GM12874 (cell line): ENCODE data around the gene SCN2B.

Source experiments
- TF ChIP-seq, protein P1 (sequence below): IDR thresholded peaks from 2 replicates; pipeline ENCODE4 v1.5.1; 2011; ENCODE audit warnings: low read depth, mild to moderate bottlenecking, control low read depth, low read length, moderate library complexity; ENCODE audit not compliant: insufficient read depth

SCN2B gene

DNA sequence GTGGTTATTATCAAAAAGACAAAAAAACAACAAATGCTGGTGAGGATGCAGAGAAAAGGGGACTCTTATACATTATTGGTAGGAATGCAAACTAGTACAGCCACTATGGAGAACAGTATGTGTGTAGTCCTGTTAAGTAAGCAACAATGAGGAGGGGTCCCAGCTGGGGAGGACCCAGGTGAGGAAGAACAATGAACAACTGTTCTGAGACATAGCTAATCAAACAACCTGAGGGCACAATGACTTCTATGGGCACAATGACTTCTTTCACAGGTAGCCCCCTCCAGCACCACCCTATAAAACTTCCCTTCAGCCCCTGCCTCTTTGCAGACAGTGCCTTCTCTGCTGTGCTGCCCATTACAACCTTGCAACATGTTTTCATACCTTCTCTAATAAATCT, 42.8 kb upstream of the SCN2B start:
- TF ChIP-seq, protein P1, sequence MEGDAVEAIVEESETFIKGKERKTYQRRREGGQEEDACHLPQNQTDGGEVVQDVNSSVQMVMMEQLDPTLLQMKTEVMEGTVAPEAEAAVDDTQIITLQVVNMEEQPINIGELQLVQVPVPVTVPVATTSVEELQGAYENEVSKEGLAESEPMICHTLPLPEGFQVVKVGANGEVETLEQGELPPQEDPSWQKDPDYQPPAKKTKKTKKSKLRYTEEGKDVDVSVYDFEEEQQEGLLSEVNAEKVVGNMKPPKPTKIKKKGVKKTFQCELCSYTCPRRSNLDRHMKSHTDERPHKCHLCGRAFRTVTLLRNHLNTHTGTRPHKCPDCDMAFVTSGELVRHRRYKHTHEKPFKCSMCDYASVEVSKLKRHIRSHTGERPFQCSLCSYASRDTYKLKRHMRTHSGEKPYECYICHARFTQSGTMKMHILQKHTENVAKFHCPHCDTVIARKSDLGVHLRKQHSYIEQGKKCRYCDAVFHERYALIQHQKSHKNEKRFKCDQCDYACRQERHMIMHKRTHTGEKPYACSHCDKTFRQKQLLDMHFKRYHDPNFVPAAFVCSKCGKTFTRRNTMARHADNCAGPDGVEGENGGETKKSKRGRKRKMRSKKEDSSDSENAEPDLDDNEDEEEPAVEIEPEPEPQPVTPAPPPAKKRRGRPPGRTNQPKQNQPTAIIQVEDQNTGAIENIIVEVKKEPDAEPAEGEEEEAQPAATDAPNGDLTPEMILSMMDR: no peak

DNA sequence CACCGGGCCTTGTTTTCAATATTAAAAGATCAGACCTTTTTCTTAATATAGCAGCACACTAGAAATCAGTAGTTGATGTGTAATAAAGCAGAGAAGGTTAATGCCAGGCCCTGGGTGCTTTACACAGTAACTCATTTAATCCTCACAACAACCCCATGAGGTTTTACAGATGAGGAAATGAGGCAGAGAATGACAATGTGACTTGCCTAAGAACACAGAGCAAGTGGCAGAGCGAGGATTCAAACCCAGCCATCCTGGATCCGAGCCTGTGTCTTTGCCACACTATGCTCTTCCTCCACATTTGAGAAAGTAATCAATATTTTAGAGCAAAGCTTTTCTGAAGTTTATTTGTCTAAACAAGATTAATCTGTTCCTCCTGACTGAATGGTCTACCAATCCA, 41.1 kb upstream of the SCN2B start:
- TF ChIP-seq, protein P1: no peak

DNA sequence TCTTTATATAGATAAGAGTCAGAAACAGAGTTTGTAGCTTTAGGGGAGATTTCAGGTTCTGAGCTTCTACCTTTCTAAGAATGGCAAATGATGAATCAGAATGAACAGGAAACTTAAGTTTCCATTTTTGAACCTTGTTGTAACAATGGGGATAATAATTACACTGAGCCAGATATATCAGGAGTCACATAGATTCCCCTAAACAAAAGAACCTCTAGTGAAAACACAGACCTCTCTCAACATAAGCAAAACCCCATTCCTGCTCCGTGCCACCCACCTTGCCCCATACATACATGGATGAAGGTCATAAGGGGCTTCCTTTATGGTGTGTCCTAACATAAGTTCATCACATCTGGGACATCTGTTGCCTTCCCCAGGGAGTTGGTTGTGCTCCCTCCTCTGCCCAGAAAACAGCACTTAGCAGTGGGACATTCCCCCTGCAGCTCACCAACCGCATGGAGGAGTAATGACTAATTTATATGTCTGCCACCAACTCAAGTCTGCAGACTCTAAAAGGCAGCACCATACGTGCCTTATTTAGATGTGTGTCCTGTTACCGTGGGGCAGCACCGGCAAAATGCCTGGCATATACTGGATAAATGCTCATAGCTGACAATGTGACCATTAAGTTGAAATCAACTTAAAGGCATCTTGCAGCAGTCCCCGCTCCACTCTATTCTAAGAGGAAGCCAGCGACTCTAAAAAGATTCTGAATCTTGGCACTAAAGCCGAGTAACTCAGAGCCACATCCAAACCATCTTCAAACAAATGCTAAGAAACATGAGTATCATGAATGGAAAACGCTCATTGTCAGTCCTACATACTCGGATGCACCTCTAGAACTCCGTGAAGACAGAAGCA, 40.4 kb upstream of the SCN2B start:
- TF ChIP-seq, protein P1: 0 out of 2 replicates have a peak, but pooled peaks have one; percentile 2

DNA sequence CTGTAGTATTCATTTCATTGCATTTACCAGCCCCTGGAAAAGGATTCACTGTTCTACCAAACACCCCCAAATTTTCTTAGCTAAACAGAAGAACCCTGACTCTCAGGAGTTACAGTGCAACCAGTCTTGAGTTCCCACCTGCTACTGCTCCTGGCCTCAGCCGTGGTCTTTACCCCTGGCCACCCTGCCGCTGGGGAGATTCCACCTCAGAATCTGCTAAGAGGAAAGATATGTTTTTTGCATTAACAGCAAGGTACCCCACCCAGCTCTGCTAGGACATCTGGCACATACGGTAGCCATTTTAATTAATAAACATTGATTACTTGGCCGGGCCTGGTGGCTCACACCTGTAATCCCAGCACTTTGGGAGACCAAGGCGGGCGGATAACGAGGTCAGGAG, 39.3 kb upstream of the SCN2B start:
- TF ChIP-seq, protein P1: no peak

DNA sequence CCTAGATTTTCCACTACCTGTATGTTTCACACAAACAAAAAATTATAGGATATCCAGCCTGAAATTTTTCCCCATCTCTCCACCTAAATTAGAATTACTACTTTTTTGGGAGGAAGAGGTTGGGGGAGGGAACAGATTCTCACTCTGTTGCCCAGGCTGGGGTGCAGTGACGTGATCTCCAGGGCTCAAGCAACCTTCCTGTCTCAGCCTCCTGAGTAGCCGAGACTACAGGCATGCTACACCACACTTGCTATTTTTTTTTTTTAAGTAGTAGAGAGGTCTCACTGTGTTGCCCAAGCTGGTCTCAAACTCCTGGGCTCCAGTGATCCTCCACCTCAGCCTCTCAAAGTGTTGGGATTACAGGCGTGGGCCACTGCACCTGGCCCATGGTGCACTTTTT, 38.8 kb upstream of the SCN2B start:
- TF ChIP-seq, protein P1: no peak

DNA sequence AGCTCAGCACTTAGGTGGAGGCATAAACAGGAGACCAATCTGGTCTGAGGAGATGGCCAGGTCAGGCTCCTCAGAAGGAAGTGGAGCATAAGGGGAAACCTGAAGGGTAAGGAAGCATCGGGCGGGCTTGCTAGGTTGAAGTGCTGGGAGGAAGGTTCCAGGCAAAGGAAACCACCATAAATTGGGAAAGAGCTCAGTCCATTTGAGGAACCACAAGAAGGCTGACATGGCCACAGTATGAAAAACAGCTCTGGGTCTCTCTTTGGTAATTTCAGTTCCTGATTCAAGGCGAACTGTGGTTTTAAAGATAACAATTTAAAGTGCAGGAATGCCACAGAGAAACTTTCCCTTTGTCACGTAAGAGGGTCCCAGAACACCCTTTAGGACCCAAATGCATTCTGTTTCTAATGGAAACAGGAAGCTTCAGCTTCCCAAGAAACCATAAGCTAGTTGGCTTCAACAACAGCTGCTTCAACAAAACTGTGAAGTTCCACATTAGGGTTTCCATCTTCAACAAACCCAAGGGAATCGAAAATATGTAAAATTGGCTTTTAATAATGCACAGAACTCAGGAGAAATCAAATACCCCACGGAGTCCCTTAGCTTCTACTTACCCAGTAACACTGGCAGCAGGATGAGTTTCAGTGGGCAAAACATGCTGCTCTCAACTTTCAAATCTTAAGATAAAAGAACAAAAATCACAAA, 37.9 kb upstream of the SCN2B start:
- TF ChIP-seq, protein P1: no peak

DNA sequence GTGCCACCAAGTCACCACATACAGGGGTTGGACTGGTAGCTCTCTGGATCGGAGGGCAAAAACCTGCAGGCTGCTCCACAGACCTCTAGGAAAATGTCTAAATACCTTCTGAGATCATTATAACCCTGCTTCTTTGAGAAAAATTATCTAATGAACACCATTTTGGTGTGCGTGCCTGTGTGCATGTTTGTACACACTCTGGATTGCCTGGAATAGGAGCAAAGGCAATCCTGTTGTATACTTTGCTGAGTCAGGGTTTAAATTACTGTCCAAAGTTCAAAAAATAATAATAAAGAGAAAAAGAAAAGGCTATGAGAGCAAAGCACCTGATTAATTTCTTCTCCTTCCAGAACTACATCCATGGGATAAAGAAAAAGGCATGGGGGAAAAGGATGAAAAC, 37.3 kb upstream of the SCN2B start:
- TF ChIP-seq, protein P1: no peak
